HG02678 (cell line): ENCODE results near the gene CRB1.

ENCODE experiments used
- ATAC-seq: cut with Tn5 transposase; IDR thresholded peaks from one replicate; pipeline ENCODE4 v1.9.1; 2021; ENCODE audit warnings: mild to moderate bottlenecking, moderate library complexity; ENCODE audit not compliant: unreplicated experiment

Gene CRB1

GRCh38 chr1:197268012-197268411 is at the start of gene CRB1:
CRB1 (plus strand) TSS chr1:197268252; CDS start chr1:197268413, 161 bp downstream.
- no peak for ATAC-seq

GRCh38 chr1:197218857-197219256 is 49.2 kb upstream of the CRB1 start:
- no peak for ATAC-seq

GRCh38 chr1:197222025-197222685 is 45.9 kb upstream of the CRB1 start:
- ATAC-seq = no peak

- no peak for ATAC-seq
Observed at GRCh38 chr1:197222780-197223179, 45.3 kb upstream of the CRB1 start.

GRCh38 chr1:197224160-197224559 is 43.9 kb upstream of the CRB1 start:
- ATAC-seq = no peak

- ATAC-seq = no peak
Observed at GRCh38 chr1:197225611-197226010, 42.4 kb upstream of the CRB1 start.

- no peak for ATAC-seq
Observed at GRCh38 chr1:197234581-197234980, 33.5 kb upstream of the CRB1 start.

- ATAC-seq = no peak
Observed at GRCh38 chr1:197235355-197235754, 32.7 kb upstream of the CRB1 start.

- no peak for ATAC-seq
Observed at GRCh38 chr1:197247465-197247864, 20.6 kb upstream of the CRB1 start.

GRCh38 chr1:197249324-197249723 is 18.7 kb upstream of the CRB1 start:
- no peak for ATAC-seq

- ATAC-seq = no peak
Observed at GRCh38 chr1:197250616-197251015, 17.4 kb upstream of the CRB1 start.

GRCh38 chr1:197252973-197253372 is 15.1 kb upstream of the CRB1 start:
- no peak for ATAC-seq

- no peak for ATAC-seq
Observed at GRCh38 chr1:197254866-197255265, 13.2 kb upstream of the CRB1 start.

GRCh38 chr1:197264936-197265567 is 3.0 kb upstream of the CRB1 start:
- ATAC-seq = no peak

GRCh38 chr1:197269053-197269452 is 1.0 kb downstream of the CRB1 start:
- no peak for ATAC-seq

- ATAC-seq = no peak
Observed at GRCh38 chr1:197272791-197273190, 4.7 kb downstream of the CRB1 start.

GRCh38 chr1:197277166-197277565 is 9.1 kb downstream of the CRB1 start:
- ATAC-seq = no peak

- ATAC-seq = no peak
Observed at GRCh38 chr1:197284325-197284724, 16.3 kb downstream of the CRB1 start.

- no peak for ATAC-seq
Observed at GRCh38 chr1:197284966-197285365, 16.9 kb downstream of the CRB1 start.

GRCh38 chr1:197285526-197286205 is 17.6 kb downstream of the CRB1 start:
- no peak for ATAC-seq

- no peak for ATAC-seq
Observed at GRCh38 chr1:197286634-197287033, 18.6 kb downstream of the CRB1 start.

GRCh38 chr1:197287863-197288262 is 19.8 kb downstream of the CRB1 start:
- ATAC-seq = no peak
